ENCODE data around the gene PLAU.

Gene PLAU

GRCh38 chr10:73910764-73911552 is at the start of gene PLAU:
Gene PLAU, plus strand, starts transcription at chr10:73911132. Its CDS starts 424 bp downstream, at chr10:73911556.
- no peak for DNase-seq (ENCODE audit: low read depth)

- no peak for DNase-seq (ENCODE audit: low read depth)
These were observed 48.9 kb upstream of the PLAU start for GRCh38 chr10:73862011-73862410.

GRCh38 chr10:73863039-73863817 is 47.7 kb upstream of the PLAU start:
- no peak for DNase-seq (ENCODE audit: low read depth)

GRCh38 chr10:73864229-73864628 is 46.7 kb upstream of the PLAU start:
- no peak for DNase-seq (ENCODE audit: low read depth)

GRCh38 chr10:73865107-73865458 is 45.8 kb upstream of the PLAU start:
- no peak for DNase-seq (ENCODE audit: low read depth)

GRCh38 chr10:73865459-73866442 is 45.2 kb upstream of the PLAU start:
- peak; percentile 44 for DNase-seq (ENCODE audit: low read depth)

GRCh38 chr10:73866621-73867020 is 44.3 kb upstream of the PLAU start:
- DNase-seq (ENCODE audit: low read depth) = no peak

- DNase-seq (ENCODE audit: low read depth) = no peak
These were observed 43.7 kb upstream of the PLAU start for GRCh38 chr10:73867126-73867807.

GRCh38 chr10:73867871-73868631 is 42.9 kb upstream of the PLAU start:
- no peak for DNase-seq (ENCODE audit: low read depth)

- DNase-seq (ENCODE audit: low read depth) = no peak
These were observed 42.2 kb upstream of the PLAU start for GRCh38 chr10:73868655-73869195.

GRCh38 chr10:73871295-73872189 is 39.4 kb upstream of the PLAU start:
- DNase-seq (ENCODE audit: low read depth) = no peak

- no peak for DNase-seq (ENCODE audit: low read depth)
These were observed 38.7 kb upstream of the PLAU start for GRCh38 chr10:73872190-73872710.

GRCh38 chr10:73873142-73873837 is 37.6 kb upstream of the PLAU start:
- DNase-seq (ENCODE audit: low read depth) = no peak

GRCh38 chr10:73873838-73874215 is 37.1 kb upstream of the PLAU start:
- DNase-seq (ENCODE audit: low read depth) = no peak

GRCh38 chr10:73874267-73875138 is 36.4 kb upstream of the PLAU start, which contains the start of gene CAMK2G:
Gene CAMK2G, minus strand, starts transcription at chr10:73874555. Its CDS starts 94 bp downstream, at chr10:73874461.
- DNase-seq (ENCODE audit: low read depth) = peak; percentile 73

- no peak for DNase-seq (ENCODE audit: low read depth)
These were observed 35.8 kb upstream of the PLAU start for GRCh38 chr10:73875139-73875475.

GRCh38 chr10:73876157-73876556 is 34.8 kb upstream of the PLAU start:
- no peak for DNase-seq (ENCODE audit: low read depth)

GRCh38 chr10:73876566-73876965 is 34.4 kb upstream of the PLAU start:
- no peak for DNase-seq (ENCODE audit: low read depth)

Data from activated T-helper 1 cell treated with Interleukin-2 at 50 U/mL for 16 hours (primary cell).